Measurements from ENCODE around the gene WFDC2. TPM values are rescaled to one million over a fixed set of nuclear protein-coding genes. Genes with fewer than 3 reads are reported as not detected.

WFDC2 gene, protein sequence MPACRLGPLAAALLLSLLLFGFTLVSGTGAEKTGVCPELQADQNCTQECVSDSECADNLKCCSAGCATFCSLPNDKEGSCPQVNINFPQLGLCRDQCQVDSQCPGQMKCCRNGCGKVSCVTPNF
- total RNA-seq, result not detected

DNA sequence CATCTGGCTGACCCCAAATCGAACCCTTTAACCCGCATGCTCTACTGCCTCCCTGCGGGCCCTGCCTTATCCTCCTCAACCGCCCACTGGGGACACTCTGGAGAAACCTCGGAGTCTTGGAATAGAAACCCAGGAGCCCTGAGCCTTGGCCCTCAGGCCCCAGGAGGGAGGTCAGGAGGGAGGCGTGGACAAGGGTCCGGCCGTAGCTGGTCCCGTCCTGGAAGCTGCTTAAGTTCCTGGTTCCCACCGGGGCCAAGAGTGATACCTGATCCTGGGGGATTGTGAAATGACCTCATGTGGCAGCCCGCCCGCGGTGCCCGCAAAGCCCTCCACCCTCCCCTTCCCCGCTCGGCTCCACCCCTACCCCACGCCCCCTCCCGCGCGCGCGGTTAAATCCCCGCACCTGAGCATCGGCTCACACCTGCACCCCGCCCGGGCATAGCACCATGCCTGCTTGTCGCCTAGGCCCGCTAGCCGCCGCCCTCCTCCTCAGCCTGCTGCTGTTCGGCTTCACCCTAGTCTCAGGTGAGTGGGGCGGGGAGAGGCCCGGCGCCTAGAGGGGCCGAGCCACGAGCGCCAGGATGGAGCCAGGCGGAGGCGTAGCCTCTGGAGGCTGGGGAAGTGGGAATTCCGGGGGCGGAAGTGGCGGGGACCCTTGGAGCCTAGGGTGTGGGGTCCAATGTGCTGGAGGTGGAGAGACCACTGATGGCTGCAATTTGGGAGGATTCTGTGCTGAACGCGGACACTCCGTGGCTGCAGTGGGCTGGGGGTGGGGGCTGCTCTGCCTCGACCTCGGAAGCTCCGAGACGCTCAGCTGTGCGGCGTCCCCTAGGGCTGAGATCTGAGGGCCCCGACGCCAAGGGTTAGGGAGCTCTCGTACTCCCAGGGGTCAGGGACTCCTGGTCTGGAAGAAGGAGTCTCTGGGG lies at the start of gene WFDC2:
WFDC2 (plus strand) TSS at position 418 of the 926 bp plus-strand sequence; CDS start at position 447, 29 bp downstream.
- no peak for DNase-seq (ENCODE audit: low read depth in 2 of 3, low spot score in 2 of 3)

DNA sequence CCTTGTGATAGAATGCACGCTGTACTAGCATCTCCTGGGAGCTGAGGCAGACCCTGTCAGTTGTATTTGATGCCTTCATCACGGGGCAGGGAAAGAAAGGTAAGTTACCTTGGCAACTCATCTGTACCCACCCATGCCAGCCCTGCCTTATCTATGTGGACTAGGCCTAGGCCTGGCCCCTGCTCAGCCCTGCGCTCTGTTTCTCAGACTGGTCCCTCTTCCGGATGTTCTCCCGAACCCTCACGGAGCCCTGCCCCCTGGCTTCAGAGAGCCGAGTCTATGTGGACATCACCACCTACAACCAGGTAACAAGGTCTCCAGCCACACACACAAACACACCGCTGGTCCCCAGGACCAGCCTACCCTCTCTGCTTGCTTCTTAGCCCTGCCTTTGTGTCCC lies 49.4 kb upstream of the WFDC2 start:
- DNase-seq (ENCODE audit: low read depth in 2 of 3, low spot score in 2 of 3), result no peak

DNA sequence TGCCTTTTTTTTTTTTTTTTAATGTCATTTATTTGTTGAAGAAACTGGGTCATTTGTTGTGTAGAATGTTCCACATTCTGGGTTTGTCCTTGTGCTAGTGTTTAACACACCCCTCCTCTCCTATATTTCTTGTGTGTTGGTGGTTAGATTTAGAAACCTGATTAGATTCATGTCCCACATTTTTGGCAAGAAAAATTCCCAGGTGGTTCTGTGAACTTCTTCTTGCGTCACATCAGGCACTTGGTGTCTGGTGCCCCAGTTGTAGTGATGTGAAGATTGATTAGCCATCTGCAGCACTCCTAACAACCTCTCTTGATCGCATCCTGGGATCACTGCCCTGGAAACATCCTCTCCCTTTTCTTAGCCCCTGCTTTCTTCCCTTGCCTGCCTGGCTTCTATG lies 45.9 kb upstream of the WFDC2 start:
- no peak for DNase-seq (ENCODE audit: low read depth in 2 of 3, low spot score in 2 of 3)

DNA sequence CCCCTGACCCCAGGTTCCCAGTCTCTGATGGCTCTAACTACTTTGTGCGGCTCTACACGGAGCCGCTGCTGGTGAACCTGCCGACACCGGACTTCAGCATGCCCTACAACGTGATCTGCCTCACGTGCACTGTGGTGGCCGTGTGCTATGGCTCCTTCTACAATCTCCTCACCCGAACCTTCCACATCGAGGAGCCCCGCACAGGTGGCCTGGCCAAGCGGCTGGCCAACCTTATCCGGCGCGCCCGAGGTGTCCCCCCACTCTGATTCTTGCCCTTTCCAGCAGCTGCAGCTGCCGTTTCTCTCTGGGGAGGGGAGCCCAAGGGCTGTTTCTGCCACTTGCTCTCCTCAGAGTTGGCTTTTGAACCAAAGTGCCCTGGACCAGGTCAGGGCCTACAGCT lies 44.0 kb upstream of the WFDC2 start:
- DNase-seq (ENCODE audit: low read depth in 2 of 3, low spot score in 2 of 3), result no peak

DNA sequence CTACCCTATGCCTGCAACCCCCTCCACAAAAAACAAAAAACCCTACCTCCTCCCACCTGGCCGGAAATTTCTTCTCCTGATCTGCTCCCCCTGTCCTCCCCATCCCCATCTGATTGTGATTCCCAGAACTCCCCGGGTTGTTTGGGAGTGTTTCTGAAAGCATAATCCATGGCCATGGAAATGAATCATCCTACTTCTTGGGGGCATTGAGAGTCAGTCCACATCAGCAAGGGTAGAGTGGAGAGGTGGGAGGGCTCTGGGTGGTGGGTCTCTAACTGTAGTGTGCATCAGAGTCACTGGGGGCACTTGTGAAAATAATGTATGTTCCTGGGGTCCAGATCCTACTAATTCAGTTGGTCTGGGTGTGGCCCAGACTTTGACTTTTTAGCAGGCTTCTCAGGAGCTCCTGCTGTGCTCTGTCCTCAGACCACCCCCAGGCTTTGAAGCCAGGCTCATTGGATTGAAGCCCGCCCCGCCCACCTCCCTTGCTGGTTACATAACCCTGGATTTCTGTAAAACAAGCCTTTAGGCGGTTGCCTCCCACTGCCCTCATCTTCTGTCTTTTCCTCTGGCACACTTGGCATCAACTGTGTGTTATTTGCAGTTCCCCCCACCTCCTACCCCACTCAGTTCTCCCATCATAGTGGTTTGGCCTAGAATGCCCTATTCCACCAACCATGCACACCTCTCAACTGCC lies 43.1 kb upstream of the WFDC2 start:
- no peak for DNase-seq (ENCODE audit: low read depth in 2 of 3, low spot score in 2 of 3)

DNA sequence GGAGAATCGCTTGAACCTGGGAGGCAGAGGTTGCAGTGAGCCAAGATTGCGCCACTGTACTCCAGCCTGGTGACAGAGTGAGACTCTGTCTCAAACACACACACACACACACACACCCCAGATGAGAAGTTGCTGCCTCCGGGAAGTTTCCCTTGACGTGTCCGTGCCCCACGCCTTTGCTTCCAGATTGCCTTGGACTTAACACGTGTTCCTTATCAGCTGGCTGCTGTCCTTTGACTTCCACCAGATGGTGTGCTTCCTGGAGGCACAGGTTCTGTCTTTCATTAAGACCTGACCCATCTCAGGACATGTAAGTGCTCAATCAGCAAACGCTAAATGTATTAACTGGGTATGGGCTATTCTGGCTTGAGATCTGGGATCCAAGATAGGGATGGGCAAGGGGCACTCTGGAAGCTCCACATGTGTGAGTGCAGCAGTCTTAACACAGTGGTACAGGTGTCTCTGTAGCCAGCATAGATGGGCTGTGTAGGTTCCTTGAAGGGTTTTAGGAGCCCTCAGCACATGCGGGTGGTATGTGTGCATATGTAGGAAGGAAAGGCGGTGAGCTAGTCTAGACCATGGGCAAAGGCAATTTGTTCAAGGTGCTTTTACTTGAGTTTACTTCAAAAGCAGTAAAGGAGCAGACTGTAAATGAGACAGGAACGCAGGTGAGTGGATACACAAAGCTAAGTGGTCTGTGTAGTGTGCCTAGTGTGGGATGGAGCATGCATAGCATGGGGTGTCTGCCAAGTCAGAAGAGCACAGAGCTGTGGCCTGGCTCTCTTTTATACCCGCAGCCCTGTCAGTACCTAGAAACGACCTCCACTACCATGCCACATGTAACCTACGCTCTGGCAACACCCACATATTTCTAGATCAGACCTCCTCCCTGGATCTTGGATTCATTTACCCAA lies 42.1 kb upstream of the WFDC2 start:
- no peak for DNase-seq (ENCODE audit: low read depth in 2 of 3, low spot score in 2 of 3)

DNA sequence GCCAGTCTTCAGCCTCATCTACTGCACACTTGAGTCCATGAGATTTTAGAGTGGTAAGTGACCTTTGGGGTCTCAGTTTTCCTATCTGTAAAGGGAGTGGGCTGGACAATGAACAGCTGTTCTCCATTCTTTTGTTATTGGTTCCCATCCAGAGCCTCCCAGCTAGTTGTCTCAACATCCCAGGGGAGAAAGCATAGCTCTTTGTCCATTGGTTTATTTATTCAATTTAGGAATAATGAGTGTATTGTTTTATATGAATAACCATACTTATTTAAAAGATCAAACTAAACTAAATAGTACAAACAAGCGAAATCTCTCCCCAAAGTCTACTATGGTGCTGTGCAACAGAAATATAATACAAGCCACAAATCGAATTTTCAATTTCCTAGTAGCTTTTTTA lies 39.9 kb upstream of the WFDC2 start:
- DNase-seq (ENCODE audit: low read depth in 2 of 3, low spot score in 2 of 3), result no peak

DNA sequence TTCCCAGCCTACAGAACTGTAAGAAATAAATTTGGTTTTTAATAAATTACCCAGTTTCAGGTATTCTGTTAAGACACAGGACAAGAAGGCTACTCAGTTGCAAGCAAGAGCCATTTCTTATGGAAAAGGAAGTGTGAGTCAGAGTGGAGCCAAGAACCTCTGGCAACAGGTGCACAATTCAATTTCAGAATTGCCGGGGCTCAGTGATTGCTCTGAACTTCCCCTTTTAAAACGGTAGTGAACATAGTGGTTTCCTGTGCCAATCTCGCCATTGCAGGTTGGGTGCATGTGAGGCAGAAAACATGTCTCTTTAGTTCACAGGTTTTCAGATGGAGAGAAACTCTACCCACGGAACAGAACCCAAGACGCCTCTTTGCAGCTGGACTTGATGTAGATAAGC lies 37.3 kb upstream of the WFDC2 start:
- peak in 2 of 3 donors; percentile 83 to 94 for DNase-seq (ENCODE audit: low read depth in 2 of 3, low spot score in 2 of 3)

DNA sequence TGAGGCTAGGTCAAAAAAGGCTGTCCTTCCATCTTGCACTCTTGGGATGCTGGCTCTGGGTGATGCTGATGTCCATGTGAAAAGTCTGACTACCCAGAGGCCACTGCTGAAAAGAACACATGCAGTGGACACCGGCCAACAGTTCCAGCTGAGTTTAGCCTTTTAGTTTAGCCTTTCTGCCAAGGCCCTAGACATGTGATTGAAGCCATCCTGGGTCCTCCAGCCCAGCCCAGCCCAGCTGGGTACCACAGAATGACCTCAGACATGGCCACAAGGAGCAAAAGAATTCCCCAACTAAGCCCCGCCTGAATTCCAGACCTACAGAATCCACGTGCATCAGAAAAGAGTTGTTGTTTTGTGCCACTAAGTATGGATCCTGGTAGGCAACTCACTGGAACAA lies 36.2 kb upstream of the WFDC2 start:
- DNase-seq (ENCODE audit: low read depth in 2 of 3, low spot score in 2 of 3), result no peak

DNA sequence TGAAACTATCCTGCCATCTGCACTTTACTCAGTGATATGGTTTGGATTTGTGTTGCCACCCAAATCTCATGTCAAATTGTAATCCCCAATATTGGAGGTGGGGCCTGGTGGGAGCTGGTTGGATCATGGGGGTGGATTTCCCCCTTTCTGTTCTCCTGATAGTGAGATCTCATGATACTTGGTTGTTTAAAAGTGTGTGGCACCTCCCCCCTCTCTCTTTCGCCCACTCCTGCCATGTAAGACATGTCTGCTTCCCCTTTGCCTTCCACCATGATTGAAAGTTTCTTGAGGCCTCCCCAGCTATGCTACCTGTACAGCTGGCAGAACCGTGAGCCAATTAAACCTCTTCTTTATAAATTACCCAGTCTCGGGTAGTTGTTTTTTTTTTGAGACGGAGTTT lies 35.6 kb upstream of the WFDC2 start:
- no peak for DNase-seq (ENCODE audit: low read depth in 2 of 3, low spot score in 2 of 3)

DNA sequence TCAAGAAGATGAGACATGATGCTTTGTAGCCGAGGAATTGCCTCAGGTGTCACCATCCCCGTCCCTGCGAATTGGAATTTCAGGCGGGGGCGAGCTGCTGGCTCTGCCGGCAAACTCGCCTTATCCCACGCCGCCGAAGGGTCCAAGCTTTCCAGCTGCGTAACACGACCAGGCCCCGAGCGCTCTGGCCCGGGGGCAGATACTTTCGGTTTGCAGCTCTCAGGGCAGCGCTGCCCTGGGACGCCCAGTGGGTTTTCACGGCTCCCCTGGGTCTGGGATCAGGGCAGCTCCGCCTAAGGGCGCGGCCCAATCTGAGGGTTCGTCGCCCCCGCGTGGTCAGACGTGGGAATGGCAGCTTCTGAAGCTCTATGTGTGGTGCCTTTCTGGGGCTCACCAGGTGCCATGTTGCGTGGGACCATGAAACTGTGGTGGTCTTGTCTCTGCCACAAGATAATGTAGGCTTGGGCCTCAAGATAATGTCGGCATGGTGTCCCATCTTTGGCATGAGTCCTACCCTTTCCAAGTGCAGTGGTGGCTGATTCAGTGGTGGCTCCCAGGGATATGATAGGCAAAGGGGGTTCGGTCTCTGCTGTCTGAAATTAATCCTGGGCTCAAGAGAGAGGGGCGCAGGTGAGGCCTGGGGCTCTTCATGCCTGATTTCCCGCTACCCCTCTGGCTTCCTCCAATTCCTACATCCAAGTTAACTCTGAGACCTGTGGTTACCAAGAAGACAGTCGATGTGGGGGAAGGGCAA lies 32.6 kb upstream of the WFDC2 start:
- peak; percentile 76 to 93 (median 87) for DNase-seq (ENCODE audit: low read depth in 2 of 3, low spot score in 2 of 3)

DNA sequence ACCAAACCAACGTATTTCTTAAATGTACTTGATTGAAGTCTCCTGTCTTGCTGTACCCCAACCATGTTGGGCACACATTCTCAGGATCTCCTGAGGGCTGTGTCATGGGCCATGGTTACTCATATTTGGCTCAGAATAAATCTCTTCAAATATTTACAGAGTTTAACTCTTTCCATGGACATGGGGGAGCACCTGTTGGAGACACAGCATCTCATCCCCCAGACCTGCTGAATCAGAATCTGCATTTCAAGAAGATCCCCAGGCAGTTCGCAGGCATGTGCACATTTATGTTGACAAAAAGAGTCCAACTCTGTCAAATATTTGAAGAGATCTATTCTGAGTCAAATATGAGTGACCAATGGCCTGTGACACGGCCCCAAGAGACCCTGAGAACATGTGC lies 29.1 kb upstream of the WFDC2 start:
- no peak for DNase-seq (ENCODE audit: low read depth in 2 of 3, low spot score in 2 of 3)

DNA sequence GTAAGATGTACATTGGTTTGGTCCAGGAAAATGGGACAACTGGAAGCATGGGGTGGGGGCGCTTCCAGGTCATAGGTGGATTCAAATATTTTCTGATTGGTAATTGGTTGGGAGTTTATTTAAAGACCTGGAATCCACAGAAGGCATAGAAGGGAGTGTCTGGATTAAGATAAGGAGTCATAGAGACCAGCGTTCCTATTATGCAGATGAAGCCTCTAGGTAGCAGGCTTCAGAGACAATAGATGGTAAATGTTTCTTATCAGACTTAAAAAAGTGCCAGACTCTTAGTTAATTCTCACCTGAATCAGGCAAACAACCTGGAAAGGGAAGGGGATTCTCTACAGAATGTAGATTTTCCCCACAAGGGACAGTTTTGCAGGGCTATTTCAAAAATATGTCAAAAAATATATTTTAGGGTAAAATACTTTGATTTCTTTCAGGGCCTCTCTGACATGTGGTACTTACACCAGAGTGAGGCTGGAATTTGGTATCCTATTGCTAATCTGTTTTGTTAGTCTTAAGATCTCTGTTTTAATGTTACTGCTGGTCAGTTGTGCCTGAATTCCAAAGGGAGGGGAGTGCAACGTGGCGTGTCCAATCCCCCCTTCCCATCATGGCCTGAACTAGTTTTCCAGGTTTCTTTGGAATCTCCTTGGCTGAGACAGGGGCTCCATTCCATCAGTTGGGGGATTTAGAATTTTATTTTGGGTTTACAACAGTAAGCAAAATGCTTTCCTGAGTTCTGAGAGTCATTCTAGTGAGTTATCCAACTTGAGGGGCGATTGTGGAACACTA lies 28.5 kb upstream of the WFDC2 start:
- DNase-seq (ENCODE audit: low read depth in 2 of 3, low spot score in 2 of 3), result no peak

DNA sequence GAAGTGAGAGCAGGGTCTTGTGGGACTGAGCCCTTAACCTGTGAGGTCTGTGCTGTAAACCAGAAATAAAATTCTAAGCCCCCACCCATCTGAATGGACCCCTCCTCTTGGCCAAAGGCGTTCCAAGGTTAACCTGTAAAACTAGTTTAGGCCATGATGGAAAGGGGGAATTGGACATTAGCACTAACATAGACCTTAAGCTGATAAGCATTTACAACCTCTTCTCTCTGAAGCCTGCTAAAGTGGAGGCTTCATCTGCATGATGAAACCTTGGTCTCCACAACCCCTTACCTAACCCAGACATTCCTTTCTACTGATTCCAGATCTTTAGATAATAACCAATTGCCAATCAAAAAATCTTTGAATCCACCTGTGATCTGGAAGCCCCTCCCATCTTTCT lies 27.8 kb upstream of the WFDC2 start:
- DNase-seq (ENCODE audit: low read depth in 2 of 3, low spot score in 2 of 3), result no peak

DNA sequence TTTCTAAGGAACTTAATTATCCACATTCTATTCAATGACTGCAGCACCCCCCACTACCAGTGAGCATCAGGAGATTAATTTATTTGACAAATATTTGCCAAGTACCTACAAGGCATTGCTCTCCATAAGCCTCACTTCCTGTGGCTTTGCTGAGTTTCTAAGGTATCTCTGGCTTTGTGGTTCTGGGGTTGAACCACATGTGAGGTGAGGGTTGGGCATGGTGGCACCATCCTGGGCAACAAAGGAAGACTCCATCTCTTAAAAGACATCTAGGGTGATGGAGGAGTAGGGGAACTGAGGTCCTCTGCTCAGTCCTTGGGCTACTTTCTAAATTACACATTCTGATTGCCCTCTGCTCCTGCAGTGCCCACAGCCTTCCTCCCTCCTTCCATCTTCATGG lies 25.5 kb upstream of the WFDC2 start:
- no peak for DNase-seq (ENCODE audit: low read depth in 2 of 3, low spot score in 2 of 3)

DNA sequence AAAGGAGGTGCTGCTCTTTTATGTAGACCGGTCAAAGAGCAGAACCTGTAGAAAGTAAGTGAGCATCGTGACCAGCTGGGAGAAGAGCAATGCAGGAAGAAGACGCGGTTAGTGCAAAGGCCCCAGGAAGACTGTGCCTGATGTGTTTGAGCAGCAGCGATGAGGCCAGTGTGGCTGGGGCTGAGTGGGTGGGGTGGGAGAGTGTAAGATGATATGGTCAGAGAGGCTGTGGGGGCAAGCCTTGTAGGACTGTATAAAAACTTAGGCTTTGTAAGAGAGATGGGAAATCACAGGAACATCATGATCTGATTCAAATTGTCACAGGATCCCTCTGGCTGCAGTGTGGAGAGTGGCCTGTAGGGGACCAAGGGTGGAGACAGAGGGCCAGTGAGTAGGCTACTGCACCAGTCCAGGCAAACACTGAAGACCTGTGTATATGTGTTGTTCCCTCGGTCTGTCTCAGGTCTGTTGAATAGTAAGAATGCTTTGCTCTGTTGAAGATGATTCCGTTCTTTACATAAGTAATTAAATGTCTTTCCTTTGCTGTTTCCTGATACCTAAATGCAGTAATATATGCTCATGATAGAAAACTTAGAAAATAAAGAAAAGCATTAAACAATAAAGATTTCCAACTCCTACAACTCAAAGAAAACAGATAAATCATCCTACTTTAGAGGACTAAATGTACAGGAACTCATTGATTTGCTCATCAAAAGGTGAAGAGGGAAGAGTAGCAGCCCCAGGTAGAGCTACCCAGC lies 23.6 kb upstream of the WFDC2 start:
- peak in 1 of 3 donors; percentile 31 for DNase-seq (ENCODE audit: low read depth in 2 of 3, low spot score in 2 of 3)

DNA sequence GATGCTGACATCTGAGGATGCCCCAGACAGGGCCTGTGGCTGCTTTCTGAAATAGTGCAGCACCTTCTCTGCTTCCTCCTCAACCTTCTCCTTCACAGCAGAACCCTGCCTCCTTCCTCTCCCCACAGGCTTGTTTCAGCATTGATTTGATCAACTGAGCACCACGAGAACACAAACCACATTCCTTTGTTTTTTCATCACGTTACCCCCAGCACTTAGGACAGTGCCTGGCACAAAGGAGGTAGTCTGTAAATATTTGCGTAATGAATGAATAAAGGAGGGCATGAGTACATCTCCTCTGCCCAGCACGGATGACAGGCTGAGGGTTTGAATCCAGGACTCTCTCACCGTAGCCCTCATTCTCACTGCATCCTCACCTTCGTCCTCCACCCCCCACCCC lies 21.3 kb upstream of the WFDC2 start:
- DNase-seq (ENCODE audit: low read depth in 2 of 3, low spot score in 2 of 3), result no peak

DNA sequence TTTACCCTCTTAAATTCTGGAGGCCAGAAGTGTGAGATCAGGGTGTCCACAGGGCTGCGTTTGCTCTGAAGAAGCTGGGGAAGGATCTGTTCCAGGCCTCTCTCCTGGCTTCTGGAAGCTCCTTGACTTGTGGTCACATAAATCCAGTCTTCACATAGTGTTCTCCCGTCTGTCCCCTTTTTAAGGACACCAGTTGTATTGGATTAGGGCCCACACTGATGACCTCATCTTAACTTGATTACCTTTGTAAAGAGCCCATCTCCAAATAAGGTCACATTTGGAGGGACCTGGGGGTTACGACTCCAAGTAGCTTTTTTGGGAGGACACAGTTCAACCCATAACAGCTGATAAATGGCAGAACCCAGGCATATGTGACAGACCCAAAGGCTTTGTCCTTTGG lies 20.0 kb upstream of the WFDC2 start:
- DNase-seq (ENCODE audit: low read depth in 2 of 3, low spot score in 2 of 3), result no peak

Data from hematopoietic multipotent progenitor cell (in vitro differentiated cells).